OCI-LY3 (cell line): ENCODE results near the gene HEY2.
A peak's percentile ranks its signal among the peaks of the same experiment; 100 is the strongest.

Source experiments
- H2AFZ ChIP-seq: fragments of 200-600, 300-600 bp; shearing (Covaris generic); 2 replicates; pipeline ENCODE4 v1.6.0; 2014; ENCODE audit warnings: antibody characterized with exemption, low read depth, low read length
- H3K27ac ChIP-seq: fragments of 200-600, 300-600 bp; sonication (generic); 2 replicates; pipeline ENCODE4 v1.5.1; 2014; ENCODE audit warnings: mild to moderate bottlenecking, low read length, moderate library complexity, mixed read lengths
- H3K27me3 ChIP-seq: fragments of 200-600, 300-600 bp; sonication (generic); 2 replicates; pipeline ENCODE4 v1.6.1; 2014; ENCODE audit warnings: low read depth, low read length, mixed read lengths
- H3K36me3 ChIP-seq: fragments of 200-600, 300-600 bp; sonication (generic); replicated peaks from 2 replicates; pipeline ENCODE3; 2014; ENCODE audit warnings: low read depth, low read length, mixed read lengths
- H3K4me1 ChIP-seq: fragments of 300-600, 200-600 bp; sonication (generic); 2 replicates; pipeline ENCODE4 v1.6.1; 2014; ENCODE audit warnings: low read length, mixed read lengths
- H3K4me2 ChIP-seq: fragments of 200-600, 300-600 bp; sonication (generic); 2 replicates; pipeline ENCODE4 v1.6.1; 2014; ENCODE audit warnings: low read length, mixed read lengths
- H3K4me3 ChIP-seq: fragments of 300-600, 200-600 bp; sonication (generic); 2 replicates; pipeline ENCODE4 v1.5.1; 2014; ENCODE audit warnings: antibody characterized with exemption, mild to moderate bottlenecking, low read length, moderate library complexity
- H3K79me2 ChIP-seq: fragments of 300-600, 200-600 bp; shearing (Covaris generic); 2 replicates; pipeline ENCODE4 v1.6.1; 2014; ENCODE audit warnings: mild to moderate bottlenecking, low read length, mixed read lengths
- H3K9ac ChIP-seq: fragments of 300-600, 200-600 bp; shearing (Covaris generic); 2 replicates; pipeline ENCODE4 v1.6.0; 2014; ENCODE audit warnings: mild to moderate bottlenecking, low read length, moderate library complexity
- H3K9me3 ChIP-seq: fragments of 200-600, 300-600 bp; shearing (Covaris generic); 2 replicates; pipeline ENCODE4 v1.6.1; 2014; ENCODE audit warnings: low read length, mixed read lengths; ENCODE audit not compliant: insufficient read depth
- H4K20me1 ChIP-seq: fragments of 200-600, 300-600 bp; sonication (generic); 2 replicates; pipeline ENCODE4 v1.6.1; 2016; ENCODE audit warnings: low read length, mixed read lengths; ENCODE audit not compliant: insufficient read depth
- EZH2phosphoT487 ChIP-seq: fragments of 200-600 bp; shearing (Covaris generic); IDR thresholded peaks from 2 replicates; pipeline ENCODE4 v1.6.1; 2018; ENCODE audit warnings: antibody characterized with exemption, mixed run types, low read depth
- TF ChIP-seq, protein P1 (sequence below): fragments of 200-600, 300-600 bp; sonication (generic); IDR thresholded peaks from 2 replicates; pipeline ENCODE4 v1.5.1; 2014; ENCODE audit warnings: antibody characterized with exemption, low read length, low read depth

Gene HEY2

DNA sequence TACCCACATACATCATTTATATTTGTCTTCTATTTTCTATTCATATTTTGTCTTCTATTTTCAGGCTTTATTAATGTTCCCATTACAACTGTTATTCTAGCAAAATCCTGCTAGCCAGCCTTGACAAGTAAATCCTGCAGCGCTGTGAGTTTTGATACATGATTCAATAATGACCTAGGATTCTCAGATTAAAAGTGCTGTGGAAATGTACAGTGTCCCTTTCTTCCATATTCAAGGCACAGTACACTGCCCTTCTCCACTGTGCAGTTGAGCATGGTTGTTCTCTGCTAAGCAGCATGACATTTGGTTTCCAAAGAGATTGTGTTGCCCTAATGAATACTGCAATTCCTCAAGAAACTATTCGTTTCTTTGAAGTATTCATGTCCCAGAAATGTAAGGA, 5.8 kb upstream of the HEY2 start:
- H3K4me2 ChIP-seq: no peak overlapping the region
- TF ChIP-seq, protein P1, sequence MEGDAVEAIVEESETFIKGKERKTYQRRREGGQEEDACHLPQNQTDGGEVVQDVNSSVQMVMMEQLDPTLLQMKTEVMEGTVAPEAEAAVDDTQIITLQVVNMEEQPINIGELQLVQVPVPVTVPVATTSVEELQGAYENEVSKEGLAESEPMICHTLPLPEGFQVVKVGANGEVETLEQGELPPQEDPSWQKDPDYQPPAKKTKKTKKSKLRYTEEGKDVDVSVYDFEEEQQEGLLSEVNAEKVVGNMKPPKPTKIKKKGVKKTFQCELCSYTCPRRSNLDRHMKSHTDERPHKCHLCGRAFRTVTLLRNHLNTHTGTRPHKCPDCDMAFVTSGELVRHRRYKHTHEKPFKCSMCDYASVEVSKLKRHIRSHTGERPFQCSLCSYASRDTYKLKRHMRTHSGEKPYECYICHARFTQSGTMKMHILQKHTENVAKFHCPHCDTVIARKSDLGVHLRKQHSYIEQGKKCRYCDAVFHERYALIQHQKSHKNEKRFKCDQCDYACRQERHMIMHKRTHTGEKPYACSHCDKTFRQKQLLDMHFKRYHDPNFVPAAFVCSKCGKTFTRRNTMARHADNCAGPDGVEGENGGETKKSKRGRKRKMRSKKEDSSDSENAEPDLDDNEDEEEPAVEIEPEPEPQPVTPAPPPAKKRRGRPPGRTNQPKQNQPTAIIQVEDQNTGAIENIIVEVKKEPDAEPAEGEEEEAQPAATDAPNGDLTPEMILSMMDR: no peak
- no peak for TF ChIP-seq EZH2phosphoT487
- H3K9me3 ChIP-seq: no peaks in the 10 kb centered on the region
- no peak overlapping the region for H3K4me3 ChIP-seq
- peaks cover 41% of the 10 kb centered on the region for H3K27me3 ChIP-seq
- peaks cover 14% of the 10 kb centered on the region for H3K4me1 ChIP-seq
- H4K20me1 ChIP-seq: no peaks in the 10 kb centered on the region
- no peak overlapping the region for H2AFZ ChIP-seq
- no peak overlapping the region for H3K9ac ChIP-seq
- H3K36me3 ChIP-seq: no peaks in the 10 kb centered on the region
- H3K79me2 ChIP-seq: no peaks in the 10 kb centered on the region
- H3K27ac ChIP-seq: no peak overlapping the region

GRCh38 chr6:125745281-125746018, 4.0 kb upstream of the HEY2 start:
- Histone ChIP-seq H3K36me3 (no peaks in the 10 kb centered on the region), H4K20me1 (no peaks in the 10 kb centered on the region), H3K27me3 (peaks cover 55% of the 10 kb centered on the region), H3K79me2 (no peaks in the 10 kb centered on the region), H2AFZ (no peak overlapping the region), H3K9ac (no peak overlapping the region), H3K27ac (no peak overlapping the region), H3K4me3 (no peak overlapping the region), H3K4me1 (peaks cover 21% of the 10 kb centered on the region), H3K9me3 (no peaks in the 10 kb centered on the region), H3K4me2 (no peak overlapping the region)
- no peak for TF ChIP-seq EZH2phosphoT487
- TF ChIP-seq, protein P1: no peak

GRCh38 chr6:125746019-125746414, 3.4 kb upstream of the HEY2 start:
- no peak for TF ChIP-seq EZH2phosphoT487
- TF ChIP-seq, protein P1: no peak
- H3K9ac ChIP-seq: no peak overlapping the region
- H3K4me2 ChIP-seq: no peak overlapping the region
- no peak overlapping the region for H2AFZ ChIP-seq
- H4K20me1 ChIP-seq: no peaks in the 10 kb centered on the region
- H3K27ac ChIP-seq: no peak overlapping the region
- H3K79me2 ChIP-seq: no peaks in the 10 kb centered on the region
- H3K36me3 ChIP-seq: no peaks in the 10 kb centered on the region
- peaks cover 61% of the 10 kb centered on the region for H3K27me3 ChIP-seq
- H3K4me1 ChIP-seq: peaks cover 27% of the 10 kb centered on the region
- H3K9me3 ChIP-seq: no peaks in the 10 kb centered on the region
- H3K4me3 ChIP-seq: no peak overlapping the region

DNA sequence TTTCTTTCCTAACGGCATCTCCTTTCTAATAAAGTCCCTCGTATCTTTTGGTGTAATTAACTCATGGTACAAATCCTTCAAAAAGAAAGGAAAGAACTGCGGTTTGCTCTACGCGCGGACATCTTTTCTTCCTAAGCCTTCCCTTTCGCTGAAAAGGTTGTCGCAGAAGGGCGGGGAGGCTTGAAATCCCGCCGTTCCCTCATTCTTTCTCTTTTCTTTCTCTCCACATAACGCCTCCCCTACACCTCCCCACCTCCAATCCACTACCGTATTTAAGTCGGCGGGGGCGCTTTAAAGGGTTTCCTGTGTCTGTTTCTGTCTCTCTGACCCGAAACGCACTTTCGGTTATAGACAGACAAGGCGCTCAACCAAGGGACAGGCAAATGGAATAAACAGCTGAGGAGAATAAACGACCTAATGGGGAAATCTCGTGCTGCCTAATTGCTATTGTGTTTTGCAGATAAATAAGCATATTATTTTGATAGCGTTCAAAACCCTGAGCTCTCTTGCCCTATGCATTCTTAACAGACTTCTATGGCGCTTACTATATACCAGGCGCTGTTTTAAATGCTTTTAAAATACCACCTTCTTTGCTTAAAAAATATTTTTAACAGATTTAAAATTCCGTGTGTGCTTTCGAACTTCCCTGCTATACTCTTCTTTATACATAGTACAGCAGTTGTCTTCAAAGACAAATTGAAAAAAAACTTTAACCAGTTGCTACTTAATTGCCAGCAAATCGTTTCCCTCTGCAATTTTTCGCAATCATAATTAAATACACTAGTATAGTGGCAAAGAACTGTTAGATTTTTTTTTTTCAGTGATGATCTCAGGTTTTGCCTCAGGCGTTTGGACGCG, 2.5 kb upstream of the HEY2 start:
- Histone ChIP-seq H3K4me2 (peak overlapping the region; percentile 95), H3K4me3 (peak overlapping the region; percentile 91), H3K27ac (no peak overlapping the region), H4K20me1 (no peaks in the 10 kb centered on the region), H3K9ac (no peak overlapping the region), H3K36me3 (no peaks in the 10 kb centered on the region), H2AFZ (peak overlapping the region; percentile 11), H3K9me3 (no peaks in the 10 kb centered on the region), H3K27me3 (peaks cover 69% of the 10 kb centered on the region), H3K4me1 (peaks cover 34% of the 10 kb centered on the region), H3K79me2 (no peaks in the 10 kb centered on the region)
- no peak for TF ChIP-seq EZH2phosphoT487
- TF ChIP-seq, protein P1: no peak
